Pancreas (tissue), 10 donors: Measurements from ENCODE around the gene DMD. TPM values are rescaled to one million over a fixed set of nuclear protein-coding genes. Genes with fewer than 3 reads are reported as not detected.

Source experiments
- ATAC-seq, 4 donors: fragments of 200-7000 bp; cut with Tn5 transposase; one replicate each; pipeline versions ENCODE4 v1.8.0 to v1.9.1; 2020; ENCODE audit warnings: mild to moderate bottlenecking in 4 of 4, moderate library complexity in 4 of 4
- DNase-seq, 6 donors: peaks; one replicate each; pipeline ENCODE4 v3.0.0-alpha.2; 2020
- FAIRE-seq: peaks from 2 replicates; lab custom pipeline; 2012; peaks lifted over from hg19 to GRCh38; lab: Jason Lieb, UNC
- H3K27ac ChIP-seq, 4 donors: fragments of 200-600 bp; sonication (generic); 1 replicate in 3 of 4; 2 replicates in 1 of 4; pipeline versions ENCODE4 v1.5.0 to v1.8.0; 2020
- H3K27me3 ChIP-seq, 4 donors: fragments of 200-600 bp; one replicate each; pipeline ENCODE4 v1.8.0; 2021
- H3K36me3 ChIP-seq, 3 donors: fragments of 200-600 bp; sonication (generic) in 1 of 3; one replicate each; pipeline versions ENCODE4 v1.5.0 to v1.8.0; 2020 to 2021
- H3K4me1 ChIP-seq, 3 donors: fragments of 200-600 bp; one replicate each; pipeline ENCODE4 v1.8.0; 2021
- H3K4me3 ChIP-seq, 4 donors: fragments of 200-600 bp; sonication (generic) in 2 of 4; one replicate each; pipeline versions ENCODE4 v1.5.0 to v1.8.0; 2020 to 2021
- H3K9me3 ChIP-seq, 4 donors: fragments of 200-600 bp; one replicate each; pipeline ENCODE4 v1.8.0; 2021
- CTCF ChIP-seq, 4 donors: fragments of 200-600 bp; sonication (generic) in 3 of 4; IDR thresholded peaks; one replicate each; pipeline versions ENCODE4 v1.5.0 to v1.8.0; 2021; ENCODE audit warnings: antibody characterized with exemption in 4 of 4
- WGBS, 2 donors: extraction: QIAGEN DNeasy Blood & Tissue Kit; methylation state at CpG; one replicate each; pipeline ENCODE4 v1.1.7; 2013; 5-methylcytosine and 5-hydroxymethylcytosine counted together
- intact Hi-C, 3 donors: fragments of 100-400 bp; cut with DNase I; formaldehyde crosslinking; loops; one replicate each; pipeline versions ENCODE4 v1.11.1 to v1.14.2; 2022
- polyA plus RNA-seq, 2 donors: library from polyadenylated mRNA; stranded (reverse); fragments of 200-250 nt; gene quantifications; one replicate each; pipeline ENCODE4 v1.2.3, GENCODE V29; 2013
- total RNA-seq, 6 donors: library from RNA; stranded (reverse); fragmentation: NEBNext Ultra II Directional in 4 of 6; extraction: Animal tissue kit (Norgen Biotek cat#: 25700) in 4 of 6; gene quantifications; one replicate each; pipeline versions ENCODE4 v1.2.1 to v1.2.4, GENCODE V29; 2021 to 2023
- donor health status: healthy with polysubstance abuse.
- donor health status: DM: no; HTN: no; CAD: no; lungs with moderate emphysema.
- donor health status: DM: no; HTN: no; CAD: no.
- donor health status: control.
- donor health status: control.
- donor health status: Bipolar disorder and iron deficiency.
- donor health status: DM: yes; HTN: yes; CAD: no.
- donor health status: DM: no; HTN: no; CAD: no.
- donor health status: DM: no; HTN: no; CAD: no.
- donor health status: DM: yes; HTN: yes; CAD: no.

DMD gene
- total and polyA plus RNA-seq, 8 donors, result 9.1 to 46.5 (median 32.1) TPM

DNA sequence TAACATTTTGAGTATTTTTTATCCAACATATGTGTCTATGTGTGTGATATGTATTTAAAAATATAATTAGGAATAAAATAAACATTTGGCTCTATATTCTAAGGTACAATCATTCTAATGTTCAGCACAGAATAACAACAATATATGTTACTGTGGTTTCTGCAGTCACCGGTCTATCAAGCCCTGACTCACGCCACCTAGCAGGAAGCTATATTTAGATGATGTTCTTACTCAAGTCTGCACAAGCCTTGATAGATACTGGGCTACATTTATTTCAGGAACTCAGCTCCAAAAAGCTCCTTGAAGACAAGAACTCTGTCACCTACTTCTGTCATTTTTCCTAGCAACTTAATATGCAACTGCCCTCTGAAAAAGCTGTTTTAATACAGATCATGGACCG is 1987.5 kb downstream of the DMD start:
- intact Hi-C loops, result no loop called here
- peak in 1 of 6 donors; percentile 18 for DNase-seq
- peak overlapping the region in 2 of 4 donors; percentile 32 to 41 for H3K27ac ChIP-seq
- WGBS, 2 donors, result 24 to 62% methylated on average over 3 of the region's 3 CpGs
- no peak for TF ChIP-seq CTCF (IDR thresholded peaks at IDR 0.05)
- FAIRE-seq, result no peak
- no peaks in the 10 kb centered on the region for H3K27me3 ChIP-seq
- H3K36me3 ChIP-seq, result no peaks in the 10 kb centered on the region
- peaks cover 0 to 9% (median 6%) of the 10 kb centered on the region in 3 donors for H3K4me1 ChIP-seq
- no peak overlapping the region for H3K4me3 ChIP-seq
- peak; percentile 68 to 71 (median 70) for ATAC-seq
- no peaks in the 10 kb centered on the region for H3K9me3 ChIP-seq

DNA sequence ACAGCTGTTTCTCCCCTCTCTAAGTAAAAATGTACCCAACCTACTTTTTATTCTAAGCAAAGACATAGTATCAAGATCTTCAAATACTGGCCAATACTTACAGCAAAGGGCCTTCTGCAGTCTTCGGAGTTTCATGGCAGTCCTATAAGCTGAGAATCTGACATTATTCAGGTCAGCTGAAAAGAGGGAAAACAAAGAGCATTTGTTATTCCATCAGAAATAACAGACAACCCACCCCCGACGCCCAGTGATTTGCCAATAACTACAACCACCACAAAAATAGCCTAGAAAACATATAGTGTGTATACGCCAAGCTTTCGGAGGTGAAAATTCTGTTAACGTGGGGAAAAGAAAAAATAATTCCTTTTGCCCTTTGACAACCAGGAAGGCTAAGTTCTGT is 1988.4 kb downstream of the DMD start:
- Histone ChIP-seq H3K4me3 (no peak overlapping the region), H3K27ac (no peak overlapping the region), H3K4me1 (peaks cover 0 to 9% (median 6%) of the 10 kb centered on the region in 3 donors), H3K27me3 (no peaks in the 10 kb centered on the region), H3K9me3 (no peaks in the 10 kb centered on the region), H3K36me3 (no peaks in the 10 kb centered on the region)
- ATAC-seq, result no peak
- intact Hi-C loops, result no loop called here
- no peak for DNase-seq
- FAIRE-seq, result no peak
- TF ChIP-seq CTCF (IDR thresholded peaks at IDR 0.05), result no peak
- 49 to 67% methylated on average over 6 of the region's 6 CpGs for WGBS, 2 donors

DNA sequence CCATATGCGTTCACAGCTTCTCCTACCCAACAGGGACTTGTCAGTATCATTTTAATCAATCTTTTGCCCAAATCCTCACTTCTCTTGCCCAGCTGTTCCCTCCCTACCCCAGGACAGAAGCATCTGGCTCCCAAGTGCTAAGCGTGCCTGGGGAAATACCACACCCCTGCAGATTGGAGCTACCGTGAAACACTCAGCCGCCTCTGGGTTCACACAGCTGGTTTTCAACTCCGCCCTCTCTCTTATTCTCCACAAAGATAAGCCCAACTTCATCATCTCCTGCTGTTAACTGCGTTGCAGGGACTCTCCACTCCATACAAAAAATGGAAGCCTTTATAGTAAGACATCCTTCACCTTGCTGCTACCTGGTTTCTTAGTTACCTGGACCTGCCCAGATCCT is 1992.2 kb downstream of the DMD start:
- no peaks in the 10 kb centered on the region for H3K27me3 ChIP-seq
- no peak overlapping the region for H3K4me3 ChIP-seq
- H3K9me3 ChIP-seq, result no peaks in the 10 kb centered on the region
- H3K4me1 ChIP-seq, result peaks cover 0 to 9% (median 0%) of the 10 kb centered on the region in 3 donors
- DNase-seq (no peak), ATAC-seq (no peak), FAIRE-seq (no peak)
- TF ChIP-seq CTCF (IDR thresholded peaks at IDR 0.05), result no peak
- no peaks in the 10 kb centered on the region for H3K36me3 ChIP-seq
- intact Hi-C loops, result no loop called here
- H3K27ac ChIP-seq, result no peak overlapping the region
- 36 to 47% methylated on average over 6 of the region's 6 CpGs for WGBS, 2 donors

GRCh38 chrX:31217084-31217483 is 1994.3 kb downstream of the DMD start:
- no peaks in the 10 kb centered on the region for H3K9me3 ChIP-seq
- no peak for FAIRE-seq
- H3K4me3 ChIP-seq, result no peak overlapping the region
- 11 to 34% methylated on average over 2 of the region's 2 CpGs for WGBS, 2 donors
- no peak for DNase-seq
- no peak for TF ChIP-seq CTCF (IDR thresholded peaks at IDR 0.05)
- no peaks in the 10 kb centered on the region for H3K4me1 ChIP-seq
- peak in 1 of 4 donors; percentile 12 for ATAC-seq
- peak overlapping the region in 2 of 4 donors; percentile 11 to 24 for H3K27ac ChIP-seq
- H3K36me3 ChIP-seq, result no peaks in the 10 kb centered on the region
- no peaks in the 10 kb centered on the region for H3K27me3 ChIP-seq
- intact Hi-C loops, result no loop called here

DNA sequence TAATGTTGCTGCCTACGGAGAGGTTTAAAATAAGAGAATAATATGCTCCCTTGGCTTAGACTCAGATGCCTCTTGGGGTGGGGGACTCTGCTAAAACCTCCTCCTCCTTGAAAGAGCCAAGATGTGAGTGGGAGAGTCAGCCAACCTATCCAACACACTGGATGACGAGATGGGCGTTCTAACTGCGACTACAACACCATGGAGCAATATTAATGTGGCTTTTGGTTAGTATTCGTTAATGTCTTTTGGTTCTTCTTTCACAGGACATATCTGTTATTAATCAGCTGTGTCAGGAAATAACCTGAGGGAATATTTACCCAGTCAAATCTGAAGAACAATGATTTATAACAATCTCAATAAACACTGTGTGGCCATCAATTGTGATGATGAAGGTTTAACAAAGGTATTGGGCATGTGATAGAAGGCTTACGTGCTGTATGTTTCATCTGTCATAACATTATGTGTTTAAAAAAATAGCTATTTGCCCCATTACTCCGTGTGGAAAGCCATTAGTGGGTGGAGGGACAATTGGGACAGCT is 1996.0 kb downstream of the DMD start:
- H3K27ac ChIP-seq, result no peak overlapping the region
- no peaks in the 10 kb centered on the region for H3K4me1 ChIP-seq
- H3K36me3 ChIP-seq, result no peaks in the 10 kb centered on the region
- no peaks in the 10 kb centered on the region for H3K9me3 ChIP-seq
- FAIRE-seq, result no peak
- DNase-seq, result no peak
- no peaks in the 10 kb centered on the region for H3K27me3 ChIP-seq
- intact Hi-C loops, result no loop called here
- H3K4me3 ChIP-seq, result no peak overlapping the region
- no peak for TF ChIP-seq CTCF (IDR thresholded peaks at IDR 0.05)
- no peak for ATAC-seq
- 59 to 74% methylated on average over 7 of the region's 7 CpGs for WGBS, 2 donors
